GM21786 (cell line): ENCODE measurements around the gene IRF3.

ENCODE experiments used
- ATAC-seq: cut with Tn5 transposase; IDR thresholded peaks from one replicate; pipeline ENCODE4 v1.9.1; 2021; ENCODE audit not compliant: unreplicated experiment

IRF3 gene

GRCh38 chr19:49672131-49672919 lies 6.7 kb upstream of the IRF3 start:
- no peak for ATAC-seq

- no peak for ATAC-seq
These were observed 3.9 kb upstream of the IRF3 start for GRCh38 chr19:49669516-49669915.

GRCh38 chr19:49667473-49667872 lies 1.8 kb upstream of the IRF3 start:
- no peak for ATAC-seq

- no peak for ATAC-seq
These were observed 425 bp upstream of the IRF3 start for GRCh38 chr19:49666120-49666444.

GRCh38 chr19:49665036-49665350 lies 664 bp downstream of the IRF3 start:
- no peak for ATAC-seq

- no peak for ATAC-seq
These were observed 1.3 kb downstream of the IRF3 start for GRCh38 chr19:49664171-49665035.

- ATAC-seq: no peak
These were observed 2.4 kb downstream of the IRF3 start for GRCh38 chr19:49663224-49663623.

GRCh38 chr19:49662011-49662410 lies 3.6 kb downstream of the IRF3 start:
- no peak for ATAC-seq

- no peak for ATAC-seq
These were observed 5.2 kb downstream of the IRF3 start for GRCh38 chr19:49660338-49660961.

GRCh38 chr19:49658566-49659442 lies 6.9 kb downstream of the IRF3 start:
- ATAC-seq: no peak

GRCh38 chr19:49658139-49658517 lies 7.5 kb downstream of the IRF3 start:
- no peak for ATAC-seq

GRCh38 chr19:49657493-49658138 lies 8.0 kb downstream of the IRF3 start:
- no peak for ATAC-seq

GRCh38 chr19:49656456-49657109 lies 9.1 kb downstream of the IRF3 start:
- no peak for ATAC-seq

GRCh38 chr19:49655570-49656455 lies 9.8 kb downstream of the IRF3 start:
- ATAC-seq: no peak

- no peak for ATAC-seq
These were observed 11.1 kb downstream of the IRF3 start for GRCh38 chr19:49654581-49654980.

- ATAC-seq: no peak
These were observed 12.2 kb downstream of the IRF3 start for GRCh38 chr19:49653466-49653806.

GRCh38 chr19:49652551-49653465 lies 12.8 kb downstream of the IRF3 start:
- no peak for ATAC-seq
